ENCODE data around the gene UCK2. TPM values are rescaled to one million over a fixed set of nuclear protein-coding genes. Genes with fewer than 3 reads are reported as not detected.
A peak's percentile ranks its signal among the peaks of the same experiment; 100 is the strongest.

The UCK2 gene
- total and polyA plus RNA-seq, 10 of the 15 experiments (the other 5 are each of a cell fraction or from before 2014, with no cell fraction given): 55.3 to 106 (median 84.9) TPM

- no peak for TF ChIP-seq KLF5 (IDR thresholded peaks at IDR 0.05; ENCODE audit: partially characterized antibody)
- no peak for TF ChIP-seq MEF2B (IDR thresholded peaks at IDR 0.05; ENCODE audit: partially characterized antibody, poor library complexity, severe bottlenecking)
- no peak for TF ChIP-seq NFXL1 (IDR thresholded peaks at IDR 0.05; ENCODE audit: borderline replicate concordance)
- TF ChIP-seq NRF1 (conservative IDR thresholded peaks at IDR 0.05; ENCODE audit: low read depth, low read length): no peak
- no peak for TF ChIP-seq ZNF687 (IDR thresholded peaks at IDR 0.05)
- TF ChIP-seq E4F1 (IDR thresholded peaks at IDR 0.05; ENCODE audit: borderline replicate concordance, partially characterized antibody): no peak
- no peak for TF ChIP-seq ESRRA (IDR thresholded peaks at IDR 0.05; ENCODE audit: low read length)
- 0 out of 2 replicates have a peak, but pooled peaks have one; percentile 8 for TF ChIP-seq CREM (IDR thresholded peaks at IDR 0.05; ENCODE audit: low read depth)
- TF ChIP-seq CBX3 (IDR thresholded peaks at IDR 0.05; ENCODE audit: borderline replicate concordance, low read depth): no peak
- no peak for TF ChIP-seq E2F8 (IDR thresholded peaks at IDR 0.05; ENCODE audit: low read depth, partially characterized antibody)
- TF ChIP-seq RFX5 (IDR thresholded peaks at IDR 0.05; ENCODE audit: low read depth, low read length): no peak
- TF ChIP-seq IKZF1 (conservative IDR thresholded peaks at IDR 0.05): peak; percentile 86
- TF ChIP-seq KAT2A (conservative IDR thresholded peaks at IDR 0.05; ENCODE audit: control insufficient read depth, low read depth, low read length): no peak
- no peak for TF ChIP-seq CTCF (IDR thresholded peaks at IDR 0.05 in 2 of 3, conservative IDR thresholded peaks at IDR 0.05 in 1 of 3; ENCODE audit: control insufficient read depth in 2 of 3, extremely low read depth in 1 of 3, insufficient read depth in 1 of 3, low read depth in 3 of 3, low read length in 3 of 3)
- TF ChIP-seq GABPA (IDR thresholded peaks at IDR 0.05; ENCODE audit: low read depth): no peak
- TF ChIP-seq PKNOX1 (IDR thresholded peaks at IDR 0.05): no peak
- no peak for TF ChIP-seq TCF3 (IDR thresholded peaks at IDR 0.05; ENCODE audit: borderline replicate concordance, insufficient read depth, low read depth, low read length)
- no peak for TF ChIP-seq FOXK2 (IDR thresholded peaks at IDR 0.05)
- no peak for TF ChIP-seq LARP7 (IDR thresholded peaks at IDR 0.05)
Measured at GRCh38 chr1:165875171-165875570, 47.8 kb downstream of the UCK2 start (continued).
